Activated CD4-positive, alpha-beta T cell treated with anti-CD3 and anti-CD28 coated beads for 36 hours (primary cell): ENCODE results near the gene NOP14. TPM values are rescaled to one million over a fixed set of nuclear protein-coding genes. Genes with fewer than 3 reads are reported as not detected.

Source experiments
- total RNA-seq, 2 experiments: library from RNA; stranded (reverse); gene quantifications; one replicate each; pipeline ENCODE4 v1.2.3, GENCODE V29; 2021

Gene NOP14
- total RNA-seq, 2 experiments from 2014 or later, result 86.8 to 106 TPM

Other genes starting within 250 kb of the NOP14 start
- gene TNIP2, start 207.1 kb downstream of the NOP14 start, total RNA-seq, result 10 to 100 TPM; 50.6 to 59.4 TPM
- gene SH3BP2, start 170.3 kb downstream of the NOP14 start, total RNA-seq, result 10 to 100 TPM; 63.3 to 68.3 TPM
- gene ADD1, start 119.6 kb downstream of the NOP14 start, total RNA-seq, result 100 to 1,000 TPM; 196 to 206 TPM
- 1 to 10 TPM; 2.4 to 2.5 TPM for gene GRK4, start 165 bp upstream of the NOP14 start, total RNA-seq
- not detected for gene HTT-AS, start 111.1 kb upstream of the NOP14 start, total RNA-seq
- gene HTT, start 111.3 kb upstream of the NOP14 start, total RNA-seq, result 100 to 1,000 TPM in 1 of 2 experiments, 10 to 100 TPM in 1; 80.1 to 127 TPM